Colonic mucosa (tissue), 4 donors: Measurements from ENCODE around the gene SESN1. TPM values are rescaled to one million over a fixed set of nuclear protein-coding genes. Genes with fewer than 3 reads are reported as not detected.

Experiments used
- DNase-seq: peaks from one replicate; pipeline ENCODE4 v3.0.0-alpha.2; 2020
- H3K27ac ChIP-seq: fragments of 200-600 bp; one replicate; pipeline ENCODE4 v1.8.0; 2021
- H3K27me3 ChIP-seq: fragments of 200-600 bp; one replicate; pipeline ENCODE4 v1.8.0; 2021
- H3K36me3 ChIP-seq: fragments of 200-600 bp; one replicate; pipeline ENCODE4 v1.8.0; 2021
- H3K4me1 ChIP-seq: fragments of 200-600 bp; one replicate; pipeline ENCODE4 v1.8.0; 2021; ENCODE audit warnings: mild to moderate bottlenecking
- H3K4me3 ChIP-seq: fragments of 200-600 bp; one replicate; pipeline ENCODE4 v1.8.0; 2021
- H3K9ac ChIP-seq, 2 donors: one replicate each; pipeline ENCODE4 v1.7.0; 2013; ENCODE audit warnings: control low read depth in 2 of 2, low read depth in 2 of 2, low read length in 2 of 2
- H3K9me3 ChIP-seq: fragments of 200-600 bp; one replicate; pipeline ENCODE4 v1.8.0; 2021
- intact Hi-C: fragments of 100-400 bp; cut with DNase I; formaldehyde crosslinking; loops from one replicate; pipeline ENCODE4 v1.14.1; 2022
- total RNA-seq, 2 donors: library from RNA; stranded (reverse); fragmentation: NEBNext Ultra II Directional in 1 of 2; extraction: Animal tissue kit (Norgen Biotek cat#: 25700) in 1 of 2; gene quantifications; one replicate each; pipeline ENCODE4 v1.2.1, GENCODE V29; 2021
- TF ChIP-seq, protein P1 (sequence below): fragments of 200-600 bp; IDR thresholded peaks from one replicate; pipeline ENCODE4 v1.8.0; 2022; ENCODE audit warnings: antibody characterized with exemption, mild to moderate bottlenecking
- donor health status: healthy.
- donor health status: DM: no; HTN: no; CAD: no.
- donor health status: DM: no; HTN: no; CAD: no.

The SESN1 gene
- total RNA-seq, 2 donors from 2014 or later: 16.9 to 20.7 TPM

DNA sequence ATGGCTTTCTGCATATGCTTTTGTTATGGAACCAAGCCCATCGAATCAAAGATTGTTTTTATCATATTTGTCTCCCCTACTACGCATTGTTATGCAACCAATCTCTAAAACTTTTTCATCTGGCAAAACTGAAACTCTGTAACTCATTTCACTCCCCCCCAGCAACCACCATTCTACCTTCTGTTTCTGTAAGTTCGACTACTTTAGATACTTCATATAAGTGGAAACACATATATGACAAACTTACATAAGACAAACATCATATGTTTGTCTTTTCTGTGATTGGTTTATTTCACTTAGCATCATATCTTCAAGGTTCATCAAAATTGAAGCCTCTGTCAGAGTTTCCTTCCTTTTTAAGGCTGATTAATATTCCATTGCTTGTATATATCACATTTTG, 35.4 kb upstream of the SESN1 start:
- Histone ChIP-seq H3K4me1 (no peaks in the 10 kb centered on the region), H3K27ac (no peak overlapping the region), H3K27me3 (no peaks in the 10 kb centered on the region), H3K4me3 (no peak overlapping the region), H3K9me3 (no peaks in the 10 kb centered on the region), H3K9ac (no peak overlapping the region), H3K36me3 (no peaks in the 10 kb centered on the region)
- intact Hi-C loops: no loop called here
- no peak for DNase-seq
- TF ChIP-seq, protein P1, sequence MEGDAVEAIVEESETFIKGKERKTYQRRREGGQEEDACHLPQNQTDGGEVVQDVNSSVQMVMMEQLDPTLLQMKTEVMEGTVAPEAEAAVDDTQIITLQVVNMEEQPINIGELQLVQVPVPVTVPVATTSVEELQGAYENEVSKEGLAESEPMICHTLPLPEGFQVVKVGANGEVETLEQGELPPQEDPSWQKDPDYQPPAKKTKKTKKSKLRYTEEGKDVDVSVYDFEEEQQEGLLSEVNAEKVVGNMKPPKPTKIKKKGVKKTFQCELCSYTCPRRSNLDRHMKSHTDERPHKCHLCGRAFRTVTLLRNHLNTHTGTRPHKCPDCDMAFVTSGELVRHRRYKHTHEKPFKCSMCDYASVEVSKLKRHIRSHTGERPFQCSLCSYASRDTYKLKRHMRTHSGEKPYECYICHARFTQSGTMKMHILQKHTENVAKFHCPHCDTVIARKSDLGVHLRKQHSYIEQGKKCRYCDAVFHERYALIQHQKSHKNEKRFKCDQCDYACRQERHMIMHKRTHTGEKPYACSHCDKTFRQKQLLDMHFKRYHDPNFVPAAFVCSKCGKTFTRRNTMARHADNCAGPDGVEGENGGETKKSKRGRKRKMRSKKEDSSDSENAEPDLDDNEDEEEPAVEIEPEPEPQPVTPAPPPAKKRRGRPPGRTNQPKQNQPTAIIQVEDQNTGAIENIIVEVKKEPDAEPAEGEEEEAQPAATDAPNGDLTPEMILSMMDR: no peak

DNA sequence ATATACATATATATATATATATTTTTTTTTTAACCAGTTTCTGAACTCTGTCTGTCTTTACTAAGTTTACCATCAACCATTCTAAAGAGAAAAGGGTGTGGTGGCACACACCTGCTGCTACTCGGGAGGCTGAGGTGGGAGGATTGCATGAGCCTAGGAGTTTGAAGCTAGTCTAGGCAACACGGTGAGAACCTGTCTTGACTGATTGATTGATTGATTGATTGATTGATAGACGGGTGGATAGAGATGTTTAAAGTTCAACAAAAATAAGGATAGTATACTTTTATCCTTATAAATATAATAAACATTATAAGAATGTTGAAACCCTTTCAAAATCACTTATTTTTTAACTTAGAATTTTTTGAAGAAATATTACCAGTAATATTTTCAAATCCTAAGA, 30.9 kb upstream of the SESN1 start:
- DNase-seq: no peak
- Histone ChIP-seq H3K36me3 (no peaks in the 10 kb centered on the region), H3K27ac (no peak overlapping the region), H3K4me1 (no peaks in the 10 kb centered on the region), H3K9ac (no peak overlapping the region), H3K4me3 (no peak overlapping the region), H3K9me3 (no peaks in the 10 kb centered on the region), H3K27me3 (no peaks in the 10 kb centered on the region)
- intact Hi-C loops: loop anchor here (5.0 kb wide), 1 partner anchor 37 kb away; no protein-coding TSS in a partner anchor
- TF ChIP-seq, protein P1: no peak

DNA sequence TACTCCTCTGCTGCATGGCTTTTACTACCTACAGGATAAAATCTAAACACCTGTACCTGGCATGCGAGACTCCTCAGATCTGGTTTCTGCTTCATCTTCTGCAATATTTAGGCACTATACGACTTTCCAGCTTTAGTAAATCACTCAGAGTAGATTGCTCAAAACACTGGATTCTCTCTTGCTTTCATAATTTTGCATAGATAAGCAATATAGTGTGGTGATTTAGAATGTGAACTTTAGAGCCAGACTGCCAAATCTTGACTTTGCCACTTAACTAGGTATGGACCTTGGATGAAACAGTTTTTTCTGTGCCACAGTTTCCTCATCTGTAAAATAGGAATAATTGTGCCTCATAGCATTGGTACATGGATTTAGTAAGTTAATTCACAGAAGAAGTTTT, 29.6 kb upstream of the SESN1 start:
- Histone ChIP-seq H3K9ac (no peak overlapping the region), H3K27me3 (no peaks in the 10 kb centered on the region), H3K27ac (no peak overlapping the region), H3K9me3 (no peaks in the 10 kb centered on the region), H3K36me3 (no peaks in the 10 kb centered on the region), H3K4me1 (no peaks in the 10 kb centered on the region), H3K4me3 (no peak overlapping the region)
- intact Hi-C loops: no loop called here
- DNase-seq: no peak
- TF ChIP-seq, protein P1: no peak

DNA sequence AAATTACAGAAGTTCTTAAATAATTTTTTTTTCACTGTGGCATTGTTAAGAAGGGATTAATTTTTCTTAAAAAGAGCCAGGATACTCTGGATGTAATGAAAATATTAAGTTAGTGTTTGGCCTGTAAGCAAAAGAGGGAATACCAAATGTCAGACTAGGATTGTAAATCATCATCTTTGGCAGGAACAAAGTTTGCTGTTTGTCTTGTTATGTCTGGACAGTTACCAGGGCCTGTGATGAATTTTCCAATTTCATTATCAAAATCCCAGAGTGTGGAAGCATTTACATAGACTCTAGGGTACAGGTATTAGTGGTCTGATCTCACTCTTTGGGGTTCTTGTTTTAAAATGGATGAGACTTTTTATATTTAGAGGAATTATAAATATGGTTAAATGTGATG, 26.8 kb upstream of the SESN1 start:
- no peak for DNase-seq
- no peak overlapping the region for H3K27ac ChIP-seq
- H3K4me1 ChIP-seq: no peaks in the 10 kb centered on the region

DNA sequence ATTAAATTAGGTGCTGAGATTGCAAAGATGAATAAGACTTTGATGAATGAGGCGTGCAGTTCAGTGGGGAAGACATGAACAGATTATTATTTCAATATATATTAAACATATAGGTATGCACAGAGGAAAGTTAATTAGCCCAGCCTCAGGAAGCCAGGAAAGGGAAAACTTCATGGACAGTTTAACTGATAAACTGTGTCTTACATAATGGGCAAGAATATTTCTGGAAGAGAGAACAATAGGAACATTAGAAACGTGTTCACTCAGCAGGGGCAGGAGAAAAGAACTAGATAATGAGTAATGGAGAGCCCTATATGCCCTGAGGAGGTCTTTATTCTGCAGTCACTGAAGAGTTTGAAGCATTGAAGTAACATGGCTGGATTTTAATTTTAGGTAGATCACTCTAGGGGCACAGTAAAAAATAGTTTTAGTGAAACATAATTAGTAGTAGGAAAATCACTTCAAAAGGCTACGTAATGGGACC, 24.3 kb upstream of the SESN1 start:
- TF ChIP-seq, protein P1: no peak
- DNase-seq: no peak
- intact Hi-C loops: no loop called here
- Histone ChIP-seq H3K9me3 (no peaks in the 10 kb centered on the region), H3K27ac (no peak overlapping the region), H3K36me3 (no peaks in the 10 kb centered on the region), H3K4me3 (no peak overlapping the region), H3K4me1 (no peaks in the 10 kb centered on the region), H3K9ac (no peak overlapping the region), H3K27me3 (no peaks in the 10 kb centered on the region)

More for the DNA sequence above, 26.8 kb upstream of the SESN1 start:
- Histone ChIP-seq H3K27me3 (no peaks in the 10 kb centered on the region), H3K4me3 (no peak overlapping the region), H3K9ac (no peak overlapping the region), H3K36me3 (no peaks in the 10 kb centered on the region), H3K9me3 (no peaks in the 10 kb centered on the region)
- TF ChIP-seq, protein P1: no peak
- intact Hi-C loops: no loop called here
